IMR-90 (cell line): ENCODE data around the gene HRAS. TPM values are rescaled to one million over a fixed set of nuclear protein-coding genes. Genes with fewer than 3 reads are reported as not detected.

ENCODE experiments used
- ATAC-seq: fragments of 200-7000 bp; cut with Tn5 transposase; 2 replicates; pipeline ENCODE4 v1.9.1; 2020; ENCODE audit warnings: low read depth, mild to moderate bottlenecking, moderate library complexity
- BruUV-seq: library from RNA; stranded (reverse); fragments of 400-500 nt; replicated peaks from 2 replicates; lab custom pipeline; 2021; lab: Mats Ljungman, UMichigan
- CTCF ChIA-PET: fragments of 300-600 bp; formaldehyde crosslinking; extraction: SDS; loops from one replicate; lab custom pipeline; 2021; ENCODE audit warnings: antibody characterized with exemption; lab: Yijun Ruan, JAX
- POLR2A ChIA-PET: fragments of 300-600 bp; sonication (Branson Sonifier 250); formaldehyde crosslinking; loops from one replicate; lab custom pipeline; 2022; ENCODE audit warnings: antibody characterized with exemption; ENCODE audit not compliant: unreplicated experiment; lab: Charles Lee
- DNase-seq: peaks from one replicate; pipeline ENCODE4 v3.0.0; 2013
- H2AFZ ChIP-seq: replicated peaks from 2 replicates; pipeline ENCODE3; 2013; ENCODE audit warnings: low read length, mild to moderate bottlenecking; ENCODE audit not compliant: poor library complexity
- H2AK5ac ChIP-seq: 2 replicates; pipeline ENCODE4 v1.6.1; 2013; ENCODE audit warnings: low read depth, low read length, inconsistent platforms
- H2AK9ac ChIP-seq: replicated peaks from 2 replicates; pipeline ENCODE3; 2013; ENCODE audit warnings: mild to moderate bottlenecking, low read depth, low read length, moderate library complexity; ENCODE audit not compliant: poor library complexity
- H2BK120ac ChIP-seq: 2 replicates; pipeline ENCODE4 v1.6.1; 2013; ENCODE audit warnings: low read depth, low read length, inconsistent platforms
- H2BK15ac ChIP-seq: 3 replicates; pipeline ENCODE4 v1.6.1; 2013; ENCODE audit warnings: low read depth, low read length, inconsistent platforms
- H2BK20ac ChIP-seq: 2 replicates; pipeline ENCODE4 v1.6.1; 2013; ENCODE audit warnings: low read depth, mild to moderate bottlenecking, inconsistent platforms, low read length, moderate library complexity
- H2BK5ac ChIP-seq: 2 replicates; pipeline ENCODE4 v1.6.1; 2013; ENCODE audit warnings: mild to moderate bottlenecking, low read depth, low read length, inconsistent platforms; ENCODE audit not compliant: poor library complexity, severe bottlenecking
- H3K14ac ChIP-seq: replicated peaks from 2 replicates; pipeline ENCODE4 v1.6.1; 2013; ENCODE audit warnings: low read depth, low read length, inconsistent platforms
- H3K18ac ChIP-seq: 2 replicates; pipeline ENCODE4 v1.6.1; 2013; ENCODE audit warnings: low read depth, low read length, control low read depth
- H3K23ac ChIP-seq: 2 replicates; pipeline ENCODE4 v1.6.1; 2013; ENCODE audit warnings: low read depth, low read length, inconsistent platforms
- H3K27ac ChIP-seq: 2 replicates; pipeline ENCODE4 v1.5.1; 2013; ENCODE audit warnings: mild to moderate bottlenecking, control low read depth, low read length; ENCODE audit not compliant: insufficient read depth
- H3K27me3 ChIP-seq: 2 replicates; pipeline ENCODE4 v1.6.1; 2013; ENCODE audit warnings: low read length; ENCODE audit not compliant: control insufficient read depth, insufficient read depth
- H3K36me3 ChIP-seq: 2 replicates; pipeline ENCODE4 v1.6.1; 2013; ENCODE audit warnings: low read length, mixed read lengths; ENCODE audit not compliant: control insufficient read depth, insufficient read depth
- H3K4ac ChIP-seq: 2 replicates; pipeline ENCODE4 v1.6.1; 2013; ENCODE audit warnings: low read depth, low read length, inconsistent platforms
- H3K4me1 ChIP-seq: 2 replicates; pipeline ENCODE4 v1.6.1; 2013; ENCODE audit warnings: low read length, mixed read lengths; ENCODE audit not compliant: control insufficient read depth, insufficient read depth
- H3K4me2 ChIP-seq: 2 replicates; pipeline ENCODE4 v1.6.1; 2013; ENCODE audit warnings: low read depth, mild to moderate bottlenecking, control low read depth, low read length, moderate library complexity
- H3K4me3 ChIP-seq: 2 replicates; pipeline ENCODE4 v1.5.1; 2013; ENCODE audit warnings: low read depth, mild to moderate bottlenecking, control low read depth, low read length, moderate library complexity; ENCODE audit not compliant: insufficient read depth
- H3K56ac ChIP-seq: 2 replicates; pipeline ENCODE4 v1.6.1; 2013; ENCODE audit warnings: low read length, inconsistent platforms; ENCODE audit not compliant: insufficient read depth; ENCODE audit errors: extremely low read depth
- H3K79me1 ChIP-seq, 2 experiments: 2 replicates each; pipeline ENCODE4 v1.6.1; 2013; ENCODE audit warnings: low read length in 2 of 2, inconsistent platforms in 1 of 2, low read depth in 1 of 2
- H3K9ac ChIP-seq: 2 replicates; pipeline ENCODE4 v1.6.1; 2013; ENCODE audit warnings: low read depth, low read length, control low read depth
- H3K9me1 ChIP-seq: 2 replicates; pipeline ENCODE4 v1.6.1; 2013; ENCODE audit warnings: low read length, inconsistent platforms; ENCODE audit not compliant: insufficient read depth
- H3K9me3 ChIP-seq: 2 replicates; pipeline ENCODE4 v1.6.1; 2013; ENCODE audit warnings: low read length; ENCODE audit not compliant: control insufficient read depth, insufficient read depth
- H4K20me1 ChIP-seq: 2 replicates; pipeline ENCODE4 v1.6.1; 2013; ENCODE audit warnings: low read length, inconsistent platforms; ENCODE audit not compliant: insufficient read depth
- H4K5ac ChIP-seq: 2 replicates; pipeline ENCODE4 v1.6.1; 2013; ENCODE audit warnings: mild to moderate bottlenecking, low read depth, low read length, control low read depth
- H4K8ac ChIP-seq, 2 experiments: 2 replicates each; pipeline ENCODE4 v1.6.1; 2013; ENCODE audit warnings: low read depth in 2 of 2, low read length in 2 of 2, control low read depth in 1 of 2, inconsistent platforms in 1 of 2
- H4K91ac ChIP-seq: 2 replicates; pipeline ENCODE4 v1.6.1; 2013; ENCODE audit warnings: low read depth, low read length, inconsistent platforms; ENCODE audit not compliant: insufficient read depth
- CHD1 ChIP-seq: IDR thresholded peaks from 2 replicates; pipeline ENCODE4 v1.6.1; 2012; ENCODE audit warnings: low read depth, low read length, improper control_type of control experiment
- FOS ChIP-seq: fragments of 150-350 bp; IDR thresholded peaks from 2 replicates; pipeline ENCODE4 v1.6.1; 2016; ENCODE audit warnings: low read depth, low read length
- MAZ ChIP-seq: IDR thresholded peaks from 2 replicates; pipeline ENCODE4 v1.6.1; 2012; ENCODE audit warnings: low read depth, mild to moderate bottlenecking, low read length, improper control_type of control experiment, moderate library complexity, borderline replicate concordance
- NFE2L2 ChIP-seq: fragments of 150-350 bp; IDR thresholded peaks from 2 replicates; pipeline ENCODE4 v1.6.1; 2016; ENCODE audit warnings: low read depth, mild to moderate bottlenecking, low read length
- RCOR1 ChIP-seq: IDR thresholded peaks from 2 replicates; pipeline ENCODE4 v1.6.1; 2012; ENCODE audit warnings: mild to moderate bottlenecking, low read length, improper control_type of control experiment; ENCODE audit not compliant: insufficient replicate concordance
- WGBS, 2 experiments: methylation state at CpG; one replicate each; pipeline versions ENCODE4 v1.1.5 to v1.1.7; 2013; ENCODE audit warnings: missing lambda C conversion rate in 2 of 2; ENCODE audit not compliant: insufficient read length in 1 of 2; ENCODE audit errors: extremely low coverage in 2 of 2; 5-methylcytosine and 5-hydroxymethylcytosine counted together
- dilution Hi-C: fragments of 300-500 bp; cut with HindIII; formaldehyde crosslinking; loops from one replicate; pipeline ENCODE4 v1.14.3; 2018; ENCODE audit warnings: low sequenced_read_pairs; ENCODE audit not compliant: unreplicated experiment
- in situ Hi-C: fragments of 300-500 bp; cut with MboI; formaldehyde crosslinking; loops from 3 replicates; pipeline ENCODE4 v1.14.3; 2019; ENCODE audit warnings: low sequenced_read_pairs, inconsistent platforms, mixed read lengths
- intact Hi-C: fragments of 100-400 bp; cut with micrococcal nuclease; formaldehyde crosslinking; loops from 2 replicates; pipeline ENCODE4 v1.10.0; 2022
- polyA plus RNA-seq, 3 experiments: library from polyadenylated mRNA; depleted of rRNA; stranded (reverse); fragments of >200 nt; gene quantifications; 2 replicates each; pipeline ENCODE4 v1.2.3, GENCODE V29; 2012; ENCODE audit warnings: low replicate concordance in 1 of 3
- total RNA-seq: library from RNA; depleted of rRNA; stranded (reverse); fragments of >200 nt; gene quantifications from 2 replicates; pipeline ENCODE4 v1.2.3, GENCODE V29; 2012
- TF ChIP-seq, protein P1 (sequence below): fragments of 150-350 bp; IDR thresholded peaks from 2 replicates; pipeline ENCODE4 v1.6.1; 2017; ENCODE audit warnings: mild to moderate bottlenecking, antibody characterized with exemption, low read length, low read depth
- TF ChIP-seq, protein P2 (sequence below): conservative IDR thresholded peaks from 2 replicates; pipeline ENCODE4 v1.5.1; 2012; ENCODE audit warnings: mild to moderate bottlenecking, low read depth, low read length, improper control_type of control experiment

HRAS gene
- total and polyA plus RNA-seq, 2 of the 4 experiments (the other 2 are of a cell fraction): 108 to 123 TPM

DNA sequence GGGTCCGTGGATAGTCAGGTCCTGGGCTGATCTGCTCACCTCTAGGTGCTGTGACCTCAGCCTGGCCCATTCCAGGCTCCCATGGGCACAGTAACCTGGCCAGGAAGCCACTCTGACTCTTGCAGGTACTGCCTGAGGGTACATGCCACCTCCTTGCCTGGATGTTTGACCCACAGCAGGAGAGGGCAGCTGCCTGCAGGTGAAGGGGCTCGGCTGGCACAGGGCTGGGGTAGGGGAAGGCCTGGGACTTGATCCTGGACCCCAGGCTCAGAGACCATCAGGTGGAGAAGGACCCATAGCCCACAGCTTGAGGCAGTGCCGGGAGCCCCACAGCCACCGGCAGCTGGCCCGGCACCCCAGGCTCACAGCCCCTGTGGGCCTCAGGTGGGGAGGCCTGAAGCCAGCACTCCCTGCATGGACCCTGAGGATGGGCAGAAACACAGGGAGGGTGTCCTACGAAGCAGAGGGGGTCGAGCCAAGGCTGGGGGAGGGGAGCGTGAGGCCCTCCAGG, 4.7 kb upstream of the HRAS start:
- Histone ChIP-seq H2BK20ac (no peak overlapping the region), H4K91ac (no peak overlapping the region), H4K5ac (no peak overlapping the region), H2BK5ac (no peak overlapping the region), H2AK9ac (no peak overlapping the region), H3K27me3 (no peaks in the 10 kb centered on the region), H2AK5ac (no peak overlapping the region), H3K4me1 (peaks cover 10% of the 10 kb centered on the region), H4K8ac (no peak overlapping the region), H4K20me1 (no peaks in the 10 kb centered on the region; the same call in 1 of the 2 replicates), H2BK120ac (no peak overlapping the region), H2BK15ac (no peak overlapping the region), H2AFZ (no peak overlapping the region), H3K4me2 (no peak overlapping the region), H3K27ac (no peak overlapping the region), H3K4ac (no peak overlapping the region), H3K9me1 (peaks cover 3% of the 10 kb centered on the region; the same call in 1 of the 2 replicates), H3K4me3 (no peak overlapping the region), H3K18ac (no peak overlapping the region), H3K9me3 (no peaks in the 10 kb centered on the region), H3K9ac (no peak overlapping the region), H3K14ac (no peak overlapping the region), H3K36me3 (peaks cover 1% of the 10 kb centered on the region; the same call in 1 of the 2 replicates), H3K56ac (no peak overlapping the region), H3K79me1 (peaks cover 0 to 3% of the 10 kb centered on the region in 2 experiments; a peak in 1 of 4 replicates), H3K23ac (no peak overlapping the region)
- dilution Hi-C loops (no loop called here), intact Hi-C loops (no loop called here), in situ Hi-C loops (no loop called here)
- ChIA-PET POLR2A (no interaction called here), CTCF (no interaction called here)
- no peak for ATAC-seq
- DNase-seq: no peak
- BruUV-seq: no TSS peak
- TF ChIP-seq RCOR1: no peak
- no peak for TF ChIP-seq FOS
- TF ChIP-seq CHD1: no peak
- no peak for TF ChIP-seq MAZ
- TF ChIP-seq, protein P1, sequence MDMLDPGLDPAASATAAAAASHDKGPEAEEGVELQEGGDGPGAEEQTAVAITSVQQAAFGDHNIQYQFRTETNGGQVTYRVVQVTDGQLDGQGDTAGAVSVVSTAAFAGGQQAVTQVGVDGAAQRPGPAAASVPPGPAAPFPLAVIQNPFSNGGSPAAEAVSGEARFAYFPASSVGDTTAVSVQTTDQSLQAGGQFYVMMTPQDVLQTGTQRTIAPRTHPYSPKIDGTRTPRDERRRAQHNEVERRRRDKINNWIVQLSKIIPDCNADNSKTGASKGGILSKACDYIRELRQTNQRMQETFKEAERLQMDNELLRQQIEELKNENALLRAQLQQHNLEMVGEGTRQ: no peak
- no peak for TF ChIP-seq NFE2L2
- TF ChIP-seq, protein P2, sequence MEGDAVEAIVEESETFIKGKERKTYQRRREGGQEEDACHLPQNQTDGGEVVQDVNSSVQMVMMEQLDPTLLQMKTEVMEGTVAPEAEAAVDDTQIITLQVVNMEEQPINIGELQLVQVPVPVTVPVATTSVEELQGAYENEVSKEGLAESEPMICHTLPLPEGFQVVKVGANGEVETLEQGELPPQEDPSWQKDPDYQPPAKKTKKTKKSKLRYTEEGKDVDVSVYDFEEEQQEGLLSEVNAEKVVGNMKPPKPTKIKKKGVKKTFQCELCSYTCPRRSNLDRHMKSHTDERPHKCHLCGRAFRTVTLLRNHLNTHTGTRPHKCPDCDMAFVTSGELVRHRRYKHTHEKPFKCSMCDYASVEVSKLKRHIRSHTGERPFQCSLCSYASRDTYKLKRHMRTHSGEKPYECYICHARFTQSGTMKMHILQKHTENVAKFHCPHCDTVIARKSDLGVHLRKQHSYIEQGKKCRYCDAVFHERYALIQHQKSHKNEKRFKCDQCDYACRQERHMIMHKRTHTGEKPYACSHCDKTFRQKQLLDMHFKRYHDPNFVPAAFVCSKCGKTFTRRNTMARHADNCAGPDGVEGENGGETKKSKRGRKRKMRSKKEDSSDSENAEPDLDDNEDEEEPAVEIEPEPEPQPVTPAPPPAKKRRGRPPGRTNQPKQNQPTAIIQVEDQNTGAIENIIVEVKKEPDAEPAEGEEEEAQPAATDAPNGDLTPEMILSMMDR: no peak
- WGBS, 2 experiments: 86% methylated on average over 1 of the region's 8 CpGs; no CpG with 5 or more reads in 1 of the 2 experiments
